ENCODE results near the gene ZNF716. TPM values are rescaled to one million over a fixed set of nuclear protein-coding genes. Genes with fewer than 3 reads are reported as not detected.

Gene ZNF716
- total RNA-seq, 1 experiment from 2014 or later: not detected

- Histone ChIP-seq H4K20me1 (ENCODE audit: control insufficient read depth, insufficient read depth, insufficient read length) (no peaks in the 10 kb centered on the region), H4K8ac (replicated peaks; ENCODE audit: insufficient read length, low read depth, low read length) (no peak overlapping the region), H2BK120ac (ENCODE audit: low read depth, low read length, poor library complexity, severe bottlenecking) (no peak overlapping the region), H2AFZ (ENCODE audit: low read length) (no peak overlapping the region), H3K27ac (ENCODE audit: insufficient read length, low read depth, low read length) (no peak overlapping the region), H3K18ac (ENCODE audit: insufficient read length, low read depth, low read length) (no peak overlapping the region), H3K79me1 (ENCODE audit: insufficient read depth, low read depth, low read length, poor library complexity, severe bottlenecking) (no peaks in the 10 kb centered on the region), H2AK5ac (ENCODE audit: insufficient read length, low read length) (no peak overlapping the region), H3K14ac (ENCODE audit: insufficient read depth, low read length) (no peak overlapping the region), H2BK15ac (ENCODE audit: low read depth, low read length) (no peak overlapping the region), H3T11ph (ENCODE audit: low read length) (no peak overlapping the region), H2BK20ac (ENCODE audit: low read depth, low read length, poor library complexity, severe bottlenecking) (no peak overlapping the region), H4K5ac (ENCODE audit: insufficient read length, low read depth, low read length) (no peak overlapping the region), H3K79me2 (ENCODE audit: insufficient read depth, low read length) (no peaks in the 10 kb centered on the region), H3K9ac (ENCODE audit: extremely low read depth, insufficient read length, low read length) (no peak overlapping the region), H3K9me3 (ENCODE audit: control insufficient read depth, low read depth, low read length) (peaks cover 40% of the 10 kb centered on the region), H4K91ac (ENCODE audit: insufficient read length, low read depth, low read length) (no peak overlapping the region), H3K4me1 (ENCODE audit: insufficient read depth, low read length) (no peaks in the 10 kb centered on the region), H3K56ac (ENCODE audit: insufficient read length, low read depth, low read length) (no peak overlapping the region), H3K4ac (ENCODE audit: low read depth, low read length) (no peak overlapping the region), H3K27me3 (ENCODE audit: insufficient read depth, low read length) (no peaks in the 10 kb centered on the region), H3K23ac (ENCODE audit: insufficient read length, low read depth, low read length) (no peak overlapping the region), H2BK5ac (ENCODE audit: insufficient read length, low read length) (no peak overlapping the region), H3K4me2 (ENCODE audit: insufficient read depth, insufficient read length, low read length) (no peak overlapping the region), H3K23me2 (ENCODE audit: insufficient read length, low read depth, low read length, poor library complexity, severe bottlenecking) (no peaks in the 10 kb centered on the region), H2BK12ac (ENCODE audit: insufficient read length, low read depth, low read length) (no peak overlapping the region)
- no peak for TF ChIP-seq CTCF (conservative IDR thresholded peaks at IDR 0.05)
- Mint-ChIP-seq H3K4me1 (no peaks in the 10 kb centered on the region), H3K9me3 (peaks cover 80 to 84% of the 10 kb centered on the region in 2 experiments), H3K4me3 (no peak overlapping the region), H3K27me3 (ENCODE audit: low read depth) (no peaks in the 10 kb centered on the region), H3K27ac (no peak overlapping the region), H3K36me3 (ENCODE audit: insufficient read depth in 1 of 3, low read depth in 3 of 3) (peaks cover 0 to 12% (median 3%) of the 10 kb centered on the region in 3 experiments; a peak in 6 of 7 replicates)
- DNase-seq: no peak
- no CpG with 5 or more reads among the region's 1 CpG for WGBS (ENCODE audit: extremely low coverage, insufficient read length, low lambda C conversion rate)
Observed at GRCh38 chr7:57505176-57505575, 55.2 kb downstream of the ZNF716 start.

Small RNA genes lying within 50 kb of the gene (microRNA-seq; reads per million reads assigned to microRNA genes)
- not detected for gene MIR3147 (ENCODE audit: borderline microRNAs expressed)
